Brain microvascular endothelial cell (primary cell): ENCODE measurements around the gene PTPRN2.

Experiments used
- DNase-seq: peaks from one replicate; pipeline ENCODE4 v3.0.0-alpha.2; 2020
- H3K27ac ChIP-seq: fragments of 250-450 bp; sonication (Bioruptor Pico); 2 replicates; pipeline ENCODE4 v1.5.1; 2020; ENCODE audit warnings: mild to moderate bottlenecking, moderate library complexity
- H3K27me3 ChIP-seq: fragments of 250-450 bp; sonication (Bioruptor Pico); replicated peaks from 2 replicates; pipeline ENCODE4 v1.5.1; 2020; ENCODE audit warnings: mild to moderate bottlenecking
- H3K36me3 ChIP-seq: fragments of 250-450 bp; sonication (Bioruptor Pico); replicated peaks from 2 replicates; pipeline ENCODE4 v1.5.1; 2020; ENCODE audit warnings: mild to moderate bottlenecking
- H3K4me3 ChIP-seq: 2 replicates; pipeline ENCODE4 v1.5.1; 2011; ENCODE audit warnings: low read depth, mild to moderate bottlenecking, control low read depth, low read length, moderate library complexity
- in situ Hi-C: cut with HindIII; loops from 2 replicates; pipeline ENCODE4 v1.10.0; 2017; ENCODE audit warnings: low sequenced_read_pairs, low pct_ligation_motif_present
- TF ChIP-seq, protein P1 (sequence below): IDR thresholded peaks from 2 replicates; pipeline ENCODE4 v1.5.1; 2011; ENCODE audit warnings: low read depth, mild to moderate bottlenecking, moderate library complexity, low read length, control low read depth, inconsistent platforms; ENCODE audit errors: missing control alignments

The PTPRN2 gene

DNA sequence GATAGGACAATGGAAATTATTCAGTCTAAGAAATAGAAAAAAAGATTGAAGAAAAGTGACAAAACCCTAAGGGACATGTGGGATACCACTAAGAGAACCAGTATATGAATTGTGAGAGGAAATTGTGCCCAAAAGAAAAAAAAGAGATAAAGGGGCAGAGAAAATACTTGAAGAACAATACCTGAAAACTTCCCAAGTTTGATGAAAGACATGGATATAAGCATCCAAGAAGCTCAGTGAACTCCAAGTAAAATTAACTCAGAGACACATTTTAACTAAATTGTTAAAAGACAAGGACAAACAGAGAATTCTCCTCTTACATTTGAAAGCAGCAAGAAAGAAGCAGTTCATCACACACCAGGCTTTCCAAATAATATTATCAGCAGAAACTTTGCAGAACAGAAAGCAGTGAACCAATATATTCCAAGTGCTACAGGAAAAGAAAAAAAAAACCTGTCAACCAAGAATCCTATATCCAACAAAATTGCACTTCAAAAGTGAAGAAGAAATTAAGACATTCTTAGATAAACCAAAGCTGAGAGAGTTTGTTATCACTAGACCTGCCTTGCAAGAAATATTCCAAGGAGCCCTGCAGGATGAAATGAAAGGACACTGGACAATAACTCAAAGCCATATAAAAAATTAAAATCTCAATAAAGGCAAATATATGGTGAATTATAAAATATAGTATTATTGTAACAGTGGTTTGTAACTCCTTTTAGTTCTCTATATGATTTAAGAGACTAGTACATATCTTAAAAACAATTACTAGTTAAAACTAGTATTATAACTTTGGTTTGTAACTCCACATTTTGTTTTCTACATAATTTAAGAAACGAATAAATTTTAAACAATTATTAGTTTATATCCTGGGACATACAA is 470.0 kb downstream of the PTPRN2 start:
- Histone ChIP-seq H3K36me3 (no peaks in the 10 kb centered on the region), H3K27me3 (no peaks in the 10 kb centered on the region), H3K4me3 (no peak overlapping the region), H3K27ac (no peak overlapping the region)
- TF ChIP-seq, protein P1, sequence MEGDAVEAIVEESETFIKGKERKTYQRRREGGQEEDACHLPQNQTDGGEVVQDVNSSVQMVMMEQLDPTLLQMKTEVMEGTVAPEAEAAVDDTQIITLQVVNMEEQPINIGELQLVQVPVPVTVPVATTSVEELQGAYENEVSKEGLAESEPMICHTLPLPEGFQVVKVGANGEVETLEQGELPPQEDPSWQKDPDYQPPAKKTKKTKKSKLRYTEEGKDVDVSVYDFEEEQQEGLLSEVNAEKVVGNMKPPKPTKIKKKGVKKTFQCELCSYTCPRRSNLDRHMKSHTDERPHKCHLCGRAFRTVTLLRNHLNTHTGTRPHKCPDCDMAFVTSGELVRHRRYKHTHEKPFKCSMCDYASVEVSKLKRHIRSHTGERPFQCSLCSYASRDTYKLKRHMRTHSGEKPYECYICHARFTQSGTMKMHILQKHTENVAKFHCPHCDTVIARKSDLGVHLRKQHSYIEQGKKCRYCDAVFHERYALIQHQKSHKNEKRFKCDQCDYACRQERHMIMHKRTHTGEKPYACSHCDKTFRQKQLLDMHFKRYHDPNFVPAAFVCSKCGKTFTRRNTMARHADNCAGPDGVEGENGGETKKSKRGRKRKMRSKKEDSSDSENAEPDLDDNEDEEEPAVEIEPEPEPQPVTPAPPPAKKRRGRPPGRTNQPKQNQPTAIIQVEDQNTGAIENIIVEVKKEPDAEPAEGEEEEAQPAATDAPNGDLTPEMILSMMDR: no peak
- in situ Hi-C loops: no loop called here
- DNase-seq: no peak

DNA sequence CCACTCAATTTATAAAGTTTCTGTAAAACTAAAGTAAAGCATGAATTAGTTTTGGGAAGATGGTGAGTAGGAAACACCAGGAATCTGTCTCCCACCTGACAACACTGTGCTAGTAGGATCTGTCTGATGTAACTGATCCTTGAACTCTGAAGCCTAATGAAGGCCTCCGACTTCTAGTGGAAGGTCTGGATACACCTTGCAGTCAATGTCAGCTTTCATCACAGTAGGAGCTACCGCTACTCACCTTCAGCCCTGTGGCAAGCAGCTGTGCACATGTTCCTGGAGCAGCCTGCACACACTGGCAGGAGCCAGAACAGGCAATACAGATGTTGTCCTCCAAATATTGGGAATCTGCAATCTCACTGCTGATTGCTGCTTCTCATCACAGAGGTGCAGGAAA is 471.4 kb downstream of the PTPRN2 start:
- no peak overlapping the region for H3K27ac ChIP-seq
- TF ChIP-seq, protein P1: no peak
- no peaks in the 10 kb centered on the region for H3K36me3 ChIP-seq
- H3K4me3 ChIP-seq: no peak overlapping the region
- in situ Hi-C loops: no loop called here
- no peak for DNase-seq
- H3K27me3 ChIP-seq: no peaks in the 10 kb centered on the region

DNA sequence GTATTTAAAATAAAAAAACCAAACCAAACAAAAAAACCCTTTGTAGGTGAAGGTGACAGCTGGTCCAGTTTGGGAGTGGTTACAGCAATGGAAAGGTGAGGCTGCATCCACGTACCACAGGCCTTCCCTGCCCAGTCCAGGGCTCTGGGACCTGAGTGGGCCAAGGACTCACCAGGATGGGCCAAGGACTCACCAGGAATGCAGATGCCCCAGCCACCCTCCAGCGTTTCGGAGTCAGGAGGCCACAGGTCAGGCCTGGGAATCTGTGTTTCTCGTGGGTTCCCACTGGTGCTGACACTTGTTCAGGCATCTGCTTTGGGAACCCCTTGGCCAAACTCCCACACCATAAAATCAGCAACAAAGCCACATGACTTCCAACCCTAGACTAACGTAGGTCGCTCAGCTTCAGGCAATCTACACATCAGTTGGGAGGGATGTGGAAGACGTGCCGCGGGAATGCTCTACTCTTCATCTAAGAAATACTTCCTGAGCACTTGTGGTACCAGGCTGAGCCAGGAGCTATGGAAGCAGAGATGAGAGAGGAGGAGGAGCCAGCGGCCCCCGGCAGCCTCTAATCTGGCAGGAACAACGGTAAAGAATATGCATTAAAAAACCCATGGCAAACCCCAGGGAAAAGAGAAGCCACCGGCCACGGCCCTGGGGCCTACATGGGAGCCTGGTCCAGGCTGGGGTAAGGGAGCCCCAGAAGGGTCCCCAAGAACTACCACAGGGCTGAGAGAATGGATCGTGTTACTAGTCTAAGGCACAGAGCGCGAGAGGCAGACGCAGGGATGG is 473.4 kb downstream of the PTPRN2 start:
- Histone ChIP-seq H3K27me3 (no peaks in the 10 kb centered on the region), H3K36me3 (no peaks in the 10 kb centered on the region), H3K4me3 (no peak overlapping the region), H3K27ac (no peak overlapping the region)
- TF ChIP-seq, protein P1: no peak
- no peak for DNase-seq
- in situ Hi-C loops: no loop called here

DNA sequence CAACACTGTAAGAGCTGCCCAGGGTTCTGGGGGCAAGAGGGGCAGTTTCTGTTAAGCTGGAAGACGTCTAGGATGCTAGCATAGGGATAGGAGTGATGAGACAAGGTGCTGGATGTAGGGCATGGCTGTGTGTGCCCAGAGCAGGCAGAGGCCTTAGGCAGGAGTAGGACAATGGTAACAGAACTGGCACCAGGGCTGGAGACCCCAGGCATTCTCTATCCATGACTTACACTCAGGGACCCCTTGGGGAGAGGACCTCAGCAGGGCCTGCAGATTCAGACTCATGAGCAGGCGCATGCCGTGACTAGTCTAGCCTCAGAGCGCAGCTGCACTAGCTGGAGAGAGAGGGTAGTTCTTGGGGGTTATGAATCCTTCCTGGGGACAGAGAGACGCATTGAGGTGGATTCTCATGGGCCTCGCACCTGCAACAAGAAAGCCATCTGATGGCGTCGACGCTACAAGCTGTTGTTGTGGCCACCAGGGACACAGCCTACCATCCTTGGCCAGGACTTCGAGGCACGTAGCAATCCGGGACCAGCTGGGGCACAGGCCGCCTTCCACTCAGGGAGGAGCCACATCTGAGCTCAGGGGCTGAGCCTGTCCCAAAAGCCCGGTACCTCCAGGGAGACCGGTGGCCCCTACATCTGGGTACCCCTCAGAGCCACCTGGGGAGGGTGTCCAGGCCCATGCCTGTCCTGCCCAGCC is 474.1 kb downstream of the PTPRN2 start:
- no peak for DNase-seq
- TF ChIP-seq, protein P1: no peak
- no peak overlapping the region for H3K4me3 ChIP-seq
- H3K36me3 ChIP-seq: no peaks in the 10 kb centered on the region
- in situ Hi-C loops: no loop called here
- no peaks in the 10 kb centered on the region for H3K27me3 ChIP-seq
- H3K27ac ChIP-seq: no peak overlapping the region

DNA sequence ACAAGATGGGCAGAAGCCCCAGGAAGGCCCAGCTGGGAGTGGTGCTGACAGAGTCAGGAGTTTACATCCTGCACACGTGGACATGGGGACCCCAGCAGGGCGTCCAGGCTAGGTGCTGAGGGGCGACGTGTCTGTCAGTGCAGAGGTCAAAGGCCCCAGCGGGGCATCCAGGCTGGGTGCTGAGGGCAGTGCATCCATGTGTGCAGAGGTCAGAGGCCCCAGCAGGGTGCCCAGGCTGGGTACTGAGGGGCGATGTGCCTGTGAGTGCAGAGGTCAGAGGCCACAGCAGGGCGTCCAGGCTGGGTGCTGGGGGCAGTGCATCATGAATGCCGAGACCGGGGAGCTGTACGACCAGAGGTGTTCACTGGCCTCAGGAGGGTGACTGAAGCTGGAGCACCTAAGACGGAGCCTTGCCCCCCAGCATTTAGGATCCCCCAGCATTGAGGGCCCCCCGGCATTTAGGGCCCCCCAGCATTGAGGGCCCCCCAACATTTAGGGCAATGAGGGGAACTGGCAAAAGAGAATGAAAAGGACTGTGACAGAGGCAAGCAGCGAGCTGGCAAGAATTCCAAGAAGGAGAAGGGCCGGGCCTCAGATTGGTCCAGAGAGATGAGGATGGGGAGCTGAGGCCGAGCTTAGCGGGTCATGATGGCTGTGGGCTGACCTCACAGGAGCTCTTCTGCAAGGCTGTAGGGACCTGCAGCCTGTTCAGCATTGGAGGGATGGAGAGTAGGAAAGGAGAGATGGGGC is 474.9 kb downstream of the PTPRN2 start:
- DNase-seq: no peak
- TF ChIP-seq, protein P1: no peak
- H3K4me3 ChIP-seq: no peak overlapping the region
- in situ Hi-C loops: no loop called here
- no peaks in the 10 kb centered on the region for H3K36me3 ChIP-seq
- H3K27ac ChIP-seq: no peak overlapping the region
- H3K27me3 ChIP-seq: no peaks in the 10 kb centered on the region
